ENCODE results near the gene PPM1D. TPM values are rescaled to one million over a fixed set of nuclear protein-coding genes. Genes with fewer than 3 reads are reported as not detected.

Gene PPM1D
- total and polyA plus RNA-seq, 2 of the 13 experiments (the other 11 are each of a cell fraction or from before 2014, with no cell fraction given), result 8.0 to 26.2 TPM

DNA sequence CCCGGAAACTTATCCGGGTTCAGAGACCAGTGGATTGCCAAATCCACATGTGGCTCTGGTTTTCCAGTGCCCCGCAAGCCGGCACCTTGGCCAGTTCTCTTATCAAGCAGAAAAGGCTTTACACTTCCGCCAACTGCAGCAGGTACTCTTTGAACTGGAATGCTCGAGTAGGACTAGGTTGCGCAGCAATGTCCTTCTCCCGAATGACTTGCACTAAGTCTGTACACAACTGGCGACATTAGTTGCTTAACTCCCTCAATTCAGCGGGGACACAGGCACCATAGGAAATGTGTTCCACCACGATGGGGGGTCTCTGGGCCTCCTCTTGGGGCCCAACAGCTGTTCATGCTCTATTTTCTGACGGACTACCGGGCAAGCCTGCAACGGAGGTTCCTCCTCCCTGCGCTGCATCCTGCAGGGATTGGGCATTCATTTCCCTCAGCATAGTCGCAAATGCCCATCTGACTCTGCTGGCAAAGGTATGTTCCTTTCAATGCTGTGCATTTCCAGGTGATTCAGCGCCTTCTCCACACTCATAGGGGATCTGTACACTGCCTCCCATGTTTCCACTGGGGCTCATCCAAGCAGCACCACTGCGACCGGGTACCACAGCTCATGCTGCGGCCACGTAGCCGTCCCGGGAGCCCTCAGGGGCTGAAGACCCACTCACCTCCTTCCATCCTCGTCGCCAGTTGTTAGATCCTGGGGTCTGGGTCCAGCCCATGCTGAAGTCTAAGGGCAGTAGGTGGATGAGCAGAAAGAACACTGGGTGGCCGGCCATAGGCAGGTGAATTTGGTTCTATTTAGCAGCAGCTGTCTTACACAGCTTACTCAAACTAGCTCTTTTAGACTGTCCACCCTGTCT lies 39.8 kb upstream of the PPM1D start (continued):
- TF ChIP-seq, protein P1, sequence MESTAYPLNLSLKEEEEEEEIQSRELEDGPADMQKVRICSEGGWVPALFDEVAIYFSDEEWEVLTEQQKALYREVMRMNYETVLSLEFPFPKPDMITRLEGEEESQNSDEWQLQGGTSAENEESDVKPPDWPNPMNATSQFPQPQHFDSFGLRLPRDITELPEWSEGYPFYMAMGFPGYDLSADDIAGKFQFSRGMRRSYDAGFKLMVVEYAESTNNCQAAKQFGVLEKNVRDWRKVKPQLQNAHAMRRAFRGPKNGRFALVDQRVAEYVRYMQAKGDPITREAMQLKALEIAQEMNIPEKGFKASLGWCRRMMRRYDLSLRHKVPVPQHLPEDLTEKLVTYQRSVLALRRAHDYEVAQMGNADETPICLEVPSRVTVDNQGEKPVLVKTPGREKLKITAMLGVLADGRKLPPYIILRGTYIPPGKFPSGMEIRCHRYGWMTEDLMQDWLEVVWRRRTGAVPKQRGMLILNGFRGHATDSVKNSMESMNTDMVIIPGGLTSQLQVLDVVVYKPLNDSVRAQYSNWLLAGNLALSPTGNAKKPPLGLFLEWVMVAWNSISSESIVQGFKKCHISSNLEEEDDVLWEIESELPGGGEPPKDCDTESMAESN (CRISPR knock-in tag; conservative IDR thresholded peaks at IDR 0.05), result peak; percentile 47; the same call in 1 of the 2 replicates
- TF ChIP-seq SP5 (CRISPR knock-in tag; IDR thresholded peaks at IDR 0.05; ENCODE audit: borderline replicate concordance, low read depth) (0 out of 2 replicates have a peak, but pooled peaks have one; percentile 11), JUND (CRISPR knock-in tag; IDR thresholded peaks at IDR 0.05) (no peak), ZNF670 (CRISPR knock-in tag; IDR thresholded peaks at IDR 0.05; ENCODE audit: borderline replicate concordance) (0 out of 2 replicates have a peak, but pooled peaks have one; percentile 18), GABPB1 (CRISPR knock-in tag; IDR thresholded peaks at IDR 0.05) (peak; percentile 71), POLR2A (IDR thresholded peaks at IDR 0.05; ENCODE audit: insufficient read depth in 1 of 2, low read depth in 2 of 2, low read length in 2 of 2) (peak; percentile 62 to 87)
- TF ChIP-seq, protein P2, sequence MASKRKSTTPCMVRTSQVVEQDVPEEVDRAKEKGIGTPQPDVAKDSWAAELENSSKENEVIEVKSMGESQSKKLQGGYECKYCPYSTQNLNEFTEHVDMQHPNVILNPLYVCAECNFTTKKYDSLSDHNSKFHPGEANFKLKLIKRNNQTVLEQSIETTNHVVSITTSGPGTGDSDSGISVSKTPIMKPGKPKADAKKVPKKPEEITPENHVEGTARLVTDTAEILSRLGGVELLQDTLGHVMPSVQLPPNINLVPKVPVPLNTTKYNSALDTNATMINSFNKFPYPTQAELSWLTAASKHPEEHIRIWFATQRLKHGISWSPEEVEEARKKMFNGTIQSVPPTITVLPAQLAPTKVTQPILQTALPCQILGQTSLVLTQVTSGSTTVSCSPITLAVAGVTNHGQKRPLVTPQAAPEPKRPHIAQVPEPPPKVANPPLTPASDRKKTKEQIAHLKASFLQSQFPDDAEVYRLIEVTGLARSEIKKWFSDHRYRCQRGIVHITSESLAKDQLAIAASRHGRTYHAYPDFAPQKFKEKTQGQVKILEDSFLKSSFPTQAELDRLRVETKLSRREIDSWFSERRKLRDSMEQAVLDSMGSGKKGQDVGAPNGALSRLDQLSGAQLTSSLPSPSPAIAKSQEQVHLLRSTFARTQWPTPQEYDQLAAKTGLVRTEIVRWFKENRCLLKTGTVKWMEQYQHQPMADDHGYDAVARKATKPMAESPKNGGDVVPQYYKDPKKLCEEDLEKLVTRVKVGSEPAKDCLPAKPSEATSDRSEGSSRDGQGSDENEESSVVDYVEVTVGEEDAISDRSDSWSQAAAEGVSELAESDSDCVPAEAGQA (IDR thresholded peaks at IDR 0.05; ENCODE audit: low read depth), result no peak
- TF ChIP-seq, protein P2 (CRISPR knock-in tag; IDR thresholded peaks at IDR 0.05; ENCODE audit: borderline replicate concordance), result no peak
- TF ChIP-seq, protein P3, sequence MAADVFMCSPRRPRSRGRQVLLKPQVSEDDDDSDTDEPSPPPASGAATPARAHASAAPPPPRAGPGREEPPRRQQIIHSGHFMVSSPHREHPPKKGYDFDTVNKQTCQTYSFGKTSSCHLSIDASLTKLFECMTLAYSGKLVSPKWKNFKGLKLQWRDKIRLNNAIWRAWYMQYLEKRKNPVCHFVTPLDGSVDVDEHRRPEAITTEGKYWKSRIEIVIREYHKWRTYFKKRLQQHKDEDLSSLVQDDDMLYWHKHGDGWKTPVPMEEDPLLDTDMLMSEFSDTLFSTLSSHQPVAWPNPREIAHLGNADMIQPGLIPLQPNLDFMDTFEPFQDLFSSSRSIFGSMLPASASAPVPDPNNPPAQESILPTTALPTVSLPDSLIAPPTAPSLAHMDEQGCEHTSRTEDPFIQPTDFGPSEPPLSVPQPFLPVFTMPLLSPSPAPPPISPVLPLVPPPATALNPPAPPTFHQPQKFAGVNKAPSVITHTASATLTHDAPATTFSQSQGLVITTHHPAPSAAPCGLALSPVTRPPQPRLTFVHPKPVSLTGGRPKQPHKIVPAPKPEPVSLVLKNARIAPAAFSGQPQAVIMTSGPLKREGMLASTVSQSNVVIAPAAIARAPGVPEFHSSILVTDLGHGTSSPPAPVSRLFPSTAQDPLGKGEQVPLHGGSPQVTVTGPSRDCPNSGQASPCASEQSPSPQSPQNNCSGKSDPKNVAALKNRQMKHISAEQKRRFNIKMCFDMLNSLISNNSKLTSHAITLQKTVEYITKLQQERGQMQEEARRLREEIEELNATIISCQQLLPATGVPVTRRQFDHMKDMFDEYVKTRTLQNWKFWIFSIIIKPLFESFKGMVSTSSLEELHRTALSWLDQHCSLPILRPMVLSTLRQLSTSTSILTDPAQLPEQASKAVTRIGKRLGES (CRISPR knock-in tag; IDR thresholded peaks at IDR 0.05; ENCODE audit: borderline replicate concordance), result no peak
- TF ChIP-seq, protein P4, sequence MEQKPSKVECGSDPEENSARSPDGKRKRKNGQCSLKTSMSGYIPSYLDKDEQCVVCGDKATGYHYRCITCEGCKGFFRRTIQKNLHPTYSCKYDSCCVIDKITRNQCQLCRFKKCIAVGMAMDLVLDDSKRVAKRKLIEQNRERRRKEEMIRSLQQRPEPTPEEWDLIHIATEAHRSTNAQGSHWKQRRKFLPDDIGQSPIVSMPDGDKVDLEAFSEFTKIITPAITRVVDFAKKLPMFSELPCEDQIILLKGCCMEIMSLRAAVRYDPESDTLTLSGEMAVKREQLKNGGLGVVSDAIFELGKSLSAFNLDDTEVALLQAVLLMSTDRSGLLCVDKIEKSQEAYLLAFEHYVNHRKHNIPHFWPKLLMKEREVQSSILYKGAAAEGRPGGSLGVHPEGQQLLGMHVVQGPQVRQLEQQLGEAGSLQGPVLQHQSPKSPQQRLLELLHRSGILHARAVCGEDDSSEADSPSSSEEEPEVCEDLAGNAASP (CRISPR knock-in tag; IDR thresholded peaks at IDR 0.05; ENCODE audit: borderline replicate concordance), result peak; percentile 36; the same call in 1 of the 2 replicates

Measured in HepG2 (cell line).